Measurements from ENCODE around the gene ABCB11. TPM values are rescaled to one million over a fixed set of nuclear protein-coding genes. Genes with fewer than 3 reads are reported as not detected.
"Not testable (repeated sequence)": the region's sequence is repeated elsewhere in the genome, so short reads cannot be mapped to it uniquely, and the experiment has no call there.

ABCB11 gene
- total RNA-seq, 4 donors from 2014 or later, result 0.39 to 0.49 (median 0.46) TPM; not detected in 1

GRCh38 chr2:169014780-169015179 is 16.3 kb downstream of the ABCB11 start:
- TF ChIP-seq POLR2A (IDR thresholded peaks at IDR 0.05), result no peak
- TF ChIP-seq CTCF (IDR thresholded peaks at IDR 0.05), result no peak
- no peak for DNase-seq (ENCODE audit: low spot score in 2 of 2)
- WGBS, 2 donors, result 80 to 88% methylated on average over 3 of the region's 3 CpGs
- intact Hi-C loops (cut with DNase I; ENCODE audit: low total_unique reads), result no loop called here
- no peak overlapping the region for H3K4me3 ChIP-seq (ENCODE audit: low read depth, poor library complexity, severe bottlenecking)

GRCh38 chr2:169013628-169014026 is 17.5 kb downstream of the ABCB11 start:
- H3K4me3 ChIP-seq (ENCODE audit: low read depth, poor library complexity, severe bottlenecking), result no peak overlapping the region
- 68 to 77% methylated on average over 4 of the region's 4 CpGs for whole genome bisulfite sequencing, 2 donors
- no peak for DNase-seq (ENCODE audit: low spot score in 2 of 2)
- intact Hi-C loops (cut with DNase I; ENCODE audit: low total_unique reads), result no loop called here
- no peak for TF ChIP-seq POLR2A (IDR thresholded peaks at IDR 0.05)
- no peak for TF ChIP-seq CTCF (IDR thresholded peaks at IDR 0.05)

GRCh38 chr2:169012812-169013627 is 18.1 kb downstream of the ABCB11 start:
- TF ChIP-seq CTCF (IDR thresholded peaks at IDR 0.05), result no peak
- TF ChIP-seq POLR2A (IDR thresholded peaks at IDR 0.05), result no peak

GRCh38 chr2:169012191-169012792 is 18.8 kb downstream of the ABCB11 start:
- 64 to 67% methylated on average over 5 of the region's 5 CpGs for whole genome bisulfite sequencing, 2 donors
- intact Hi-C loops (cut with DNase I; ENCODE audit: low total_unique reads); DNase-seq (ENCODE audit: low spot score in 2 of 2); H3K4me3 ChIP-seq (ENCODE audit: low read depth, poor library complexity, severe bottlenecking): not testable (repeated sequence)

More at GRCh38 chr2:169012812-169013627, 18.1 kb downstream of the ABCB11 start:
- WGBS, 2 donors, result 47 to 60% methylated on average over 6 of the region's 6 CpGs
- DNase-seq (ENCODE audit: low spot score in 2 of 2), result no peak
- no peak overlapping the region for H3K4me3 ChIP-seq (ENCODE audit: low read depth, poor library complexity, severe bottlenecking)
- intact Hi-C loops (cut with DNase I; ENCODE audit: low total_unique reads), result no loop called here

GRCh38 chr2:169011698-169012097 is 19.4 kb downstream of the ABCB11 start:
- DNase-seq (ENCODE audit: low spot score in 2 of 2), result no peak
- 74 to 81% methylated on average over 2 of the region's 2 CpGs for WGBS, 2 donors
- intact Hi-C loops (cut with DNase I; ENCODE audit: low total_unique reads), result no loop called here
- no peak overlapping the region for H3K4me3 ChIP-seq (ENCODE audit: low read depth, poor library complexity, severe bottlenecking)
- TF ChIP-seq CTCF (IDR thresholded peaks at IDR 0.05), result no peak
- TF ChIP-seq POLR2A (IDR thresholded peaks at IDR 0.05), result no peak

GRCh38 chr2:169010633-169011460 is 20.3 kb downstream of the ABCB11 start:
- 84 to 85% methylated on average over 8 of the region's 8 CpGs for whole genome bisulfite sequencing, 2 donors
- DNase-seq (ENCODE audit: low spot score in 2 of 2), result no peak
- intact Hi-C loops (cut with DNase I; ENCODE audit: low total_unique reads), result no loop called here
- H3K4me3 ChIP-seq (ENCODE audit: low read depth, poor library complexity, severe bottlenecking), result no peak overlapping the region
- TF ChIP-seq POLR2A (IDR thresholded peaks at IDR 0.05) (no peak), CTCF (IDR thresholded peaks at IDR 0.05) (no peak)
